ENCODE data around the gene SRSF6.
A peak's percentile ranks its signal among the peaks of the same experiment; 100 is the strongest.
"Not testable (repeated sequence)": the region's sequence is repeated elsewhere in the genome, so short reads cannot be mapped to it uniquely, and the experiment has no call there.

SRSF6 gene

DNA sequence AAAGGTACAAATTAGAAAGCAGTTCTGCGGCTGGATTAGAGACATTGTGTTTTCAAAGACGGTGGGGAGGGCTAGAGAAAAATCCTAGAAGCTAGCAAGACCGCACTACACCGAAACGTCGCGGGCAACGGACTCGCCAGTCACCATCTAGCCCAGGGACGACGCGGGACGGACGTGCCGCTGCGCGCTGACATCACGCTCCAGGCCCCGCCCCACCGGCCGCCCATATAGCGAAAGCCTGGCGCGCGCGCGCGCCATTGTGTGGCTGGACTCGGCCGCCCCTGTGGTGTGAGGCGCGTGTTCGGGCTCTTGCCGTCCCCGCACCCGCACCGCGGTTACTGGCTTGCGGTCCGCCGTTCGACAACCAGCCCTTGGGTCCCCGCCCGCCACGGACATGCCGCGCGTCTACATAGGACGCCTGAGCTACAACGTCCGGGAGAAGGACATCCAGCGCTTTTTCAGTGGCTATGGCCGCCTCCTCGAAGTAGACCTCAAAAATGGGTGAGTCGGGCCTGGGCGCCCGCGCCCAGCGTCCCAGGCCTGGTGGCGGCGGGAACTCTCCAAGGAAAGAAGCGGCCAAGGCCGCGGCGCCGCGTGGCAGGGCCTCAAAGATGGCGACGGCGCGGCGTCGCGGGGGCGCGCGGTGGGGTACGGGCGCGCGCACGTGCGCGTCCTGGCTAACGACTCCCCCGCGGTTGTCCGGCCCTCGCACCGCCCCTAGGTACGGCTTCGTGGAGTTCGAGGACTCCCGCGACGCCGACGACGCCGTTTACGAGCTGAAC lies at the start of gene SRSF6:
Gene SRSF6, plus strand, starts transcription at position 257 of the 782 bp plus-strand sequence. Its CDS starts 138 bp downstream, at position 395.
- peak; percentile 88 for DNase-seq (ENCODE audit: low read depth)

DNA sequence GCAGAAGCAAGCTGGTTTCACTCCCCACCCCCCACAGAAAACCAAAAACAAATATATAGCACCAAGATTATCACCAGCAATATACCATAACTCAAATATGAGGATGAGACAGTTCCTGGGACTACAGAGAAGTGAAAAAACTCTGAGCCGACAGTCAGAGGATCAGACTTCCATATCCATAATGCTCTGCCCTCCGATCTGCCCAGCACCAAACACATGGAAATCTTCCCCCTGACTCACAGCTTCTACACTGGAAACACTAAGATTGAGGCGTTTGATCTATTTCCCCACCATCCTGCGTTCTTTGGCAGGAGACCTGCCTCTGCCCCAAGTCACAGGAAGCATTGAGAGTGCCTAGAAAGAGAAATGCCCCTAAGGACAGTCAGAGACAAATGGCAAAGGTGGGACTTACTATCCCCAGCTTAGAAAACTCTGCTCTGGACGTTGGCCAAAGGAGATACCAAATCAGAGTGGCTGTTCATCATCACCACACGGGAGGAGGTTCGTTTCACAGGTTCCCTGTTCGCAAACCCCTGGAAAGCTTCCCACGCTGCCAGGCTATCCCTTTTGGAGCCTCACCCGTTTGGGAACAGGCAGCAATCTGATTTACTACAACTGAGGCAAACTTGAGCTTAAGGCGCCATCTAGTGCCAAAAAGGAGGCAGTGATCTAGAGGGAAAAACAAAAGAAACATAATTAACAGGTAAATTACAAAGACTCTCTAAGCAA lies 48.7 kb upstream of the SRSF6 start:
- no peak for DNase-seq (ENCODE audit: low read depth)

DNA sequence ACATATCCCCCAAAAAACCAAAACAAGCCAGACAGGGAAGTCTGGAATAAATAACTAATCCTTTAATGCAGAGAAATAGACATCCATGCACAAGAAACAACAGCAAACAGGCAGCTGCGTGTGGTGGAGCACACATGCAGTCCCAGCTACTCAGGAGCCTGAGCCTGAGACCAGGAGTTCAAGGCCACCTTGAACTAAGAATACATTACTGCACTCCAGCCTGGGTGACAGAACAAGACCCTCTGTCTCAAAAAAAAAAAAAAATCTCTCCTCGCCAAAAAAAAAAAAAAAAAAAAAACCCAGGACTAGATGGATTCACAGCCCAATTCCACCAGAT lies 48.2 kb upstream of the SRSF6 start:
- no peak for DNase-seq (ENCODE audit: low read depth)

DNA sequence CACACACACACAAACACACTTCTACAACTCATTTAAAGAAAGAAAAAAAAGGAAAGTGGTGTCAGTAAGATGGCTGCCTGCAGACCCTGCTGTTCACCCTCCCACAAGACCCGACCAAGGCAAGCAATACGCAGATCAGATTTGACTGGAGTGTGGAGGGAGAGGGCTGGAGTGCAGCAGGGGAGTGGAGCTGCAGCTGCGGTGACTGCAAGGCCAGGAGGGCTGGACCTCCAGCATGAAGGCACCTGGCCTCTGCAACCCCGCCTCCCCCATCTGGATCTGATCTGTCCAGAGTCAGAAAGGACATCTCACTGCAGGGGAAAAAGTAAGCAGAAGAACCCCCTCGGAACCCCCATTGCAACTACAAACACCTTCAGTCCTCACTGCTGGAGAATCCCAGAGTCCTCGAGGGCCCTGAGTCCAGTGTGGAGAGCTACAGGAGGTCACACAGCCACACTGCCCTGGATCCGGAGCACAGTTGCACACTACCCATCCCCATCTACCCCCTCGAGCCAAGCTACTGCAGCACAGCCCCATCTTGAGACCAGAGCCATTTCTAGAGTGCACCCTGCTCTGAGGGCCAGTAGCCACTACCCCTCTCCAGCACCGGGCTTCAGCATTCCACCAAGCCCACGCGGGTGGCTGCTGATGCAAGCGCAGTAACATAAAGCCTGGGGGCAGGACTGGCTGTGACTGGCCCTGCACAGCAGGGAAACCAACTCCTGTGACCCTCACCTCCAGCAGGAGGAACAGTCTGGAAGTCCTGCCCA lies 41.9 kb upstream of the SRSF6 start:
- DNase-seq (ENCODE audit: low read depth): no peak

DNA sequence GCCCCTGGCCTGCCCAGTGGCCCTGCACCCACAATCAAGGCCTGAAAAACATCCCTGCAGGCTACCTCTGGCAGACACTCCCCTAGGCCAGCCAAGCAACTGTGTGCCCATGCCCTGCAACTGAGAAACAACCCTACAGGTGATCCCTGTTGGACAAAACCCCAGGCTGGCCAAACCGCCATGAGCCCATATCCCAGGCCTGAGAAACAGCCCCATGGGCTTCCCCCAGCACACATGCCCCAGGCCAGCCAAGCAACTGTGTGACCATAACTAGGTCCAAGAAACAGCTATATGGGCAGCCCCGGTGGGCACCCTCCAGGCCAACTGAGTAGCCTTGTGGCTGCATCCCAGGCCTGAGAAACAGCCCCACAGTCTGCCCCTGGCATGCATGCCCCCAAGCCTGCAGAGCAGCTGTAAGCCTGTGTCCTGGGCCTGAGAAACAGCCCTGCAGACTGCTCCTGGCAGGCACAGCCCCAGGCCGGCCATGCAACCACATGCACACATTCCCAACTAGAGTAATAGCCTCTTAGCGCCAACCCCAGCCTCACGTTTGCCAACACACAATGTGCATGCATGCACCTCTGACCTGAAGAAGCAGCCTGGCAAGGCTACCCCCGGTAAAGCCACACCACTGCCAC lies 41.0 kb upstream of the SRSF6 start:
- DNase-seq (ENCODE audit: low read depth): no peak

DNA sequence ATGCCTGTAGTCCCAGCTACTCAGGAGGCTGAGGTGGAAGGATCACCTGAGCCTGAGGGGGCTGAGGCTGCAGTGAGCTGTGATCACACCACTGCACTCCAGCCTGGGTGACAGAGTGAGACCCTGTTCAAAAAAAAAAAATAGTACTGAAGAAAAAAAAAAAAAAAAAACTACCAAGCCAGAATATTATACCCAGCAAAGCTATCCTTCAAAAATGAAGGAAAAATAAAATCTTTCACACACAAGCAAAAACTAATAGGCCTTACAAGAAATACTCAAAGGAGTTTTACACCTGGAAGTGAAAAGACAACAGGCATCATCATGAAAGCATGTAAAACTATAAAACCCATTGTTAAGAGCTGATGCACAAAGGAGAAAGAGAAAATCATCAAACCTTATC lies 37.5 kb upstream of the SRSF6 start:
- DNase-seq (ENCODE audit: low read depth): no peak

DNA sequence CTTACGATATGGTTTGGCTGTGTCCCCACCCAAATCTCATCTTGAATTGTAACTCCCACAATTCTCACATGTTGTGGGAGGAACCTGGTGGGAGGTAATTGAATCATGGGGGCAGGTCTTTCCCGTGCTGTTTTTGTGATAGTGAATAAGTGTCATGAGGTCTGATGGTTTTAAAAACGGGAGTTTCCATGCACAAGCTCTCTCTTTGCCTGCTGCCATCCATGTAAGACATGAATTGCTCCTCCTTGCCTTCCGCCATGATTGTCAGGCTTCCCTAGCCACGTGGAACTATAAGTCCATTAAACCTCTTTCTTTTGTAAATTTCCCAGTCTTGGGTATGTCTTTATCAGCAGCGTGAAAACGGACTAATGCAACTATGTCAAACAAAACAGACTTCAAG lies 36.8 kb upstream of the SRSF6 start:
- DNase-seq (ENCODE audit: low read depth): not testable (repeated sequence)

DNA sequence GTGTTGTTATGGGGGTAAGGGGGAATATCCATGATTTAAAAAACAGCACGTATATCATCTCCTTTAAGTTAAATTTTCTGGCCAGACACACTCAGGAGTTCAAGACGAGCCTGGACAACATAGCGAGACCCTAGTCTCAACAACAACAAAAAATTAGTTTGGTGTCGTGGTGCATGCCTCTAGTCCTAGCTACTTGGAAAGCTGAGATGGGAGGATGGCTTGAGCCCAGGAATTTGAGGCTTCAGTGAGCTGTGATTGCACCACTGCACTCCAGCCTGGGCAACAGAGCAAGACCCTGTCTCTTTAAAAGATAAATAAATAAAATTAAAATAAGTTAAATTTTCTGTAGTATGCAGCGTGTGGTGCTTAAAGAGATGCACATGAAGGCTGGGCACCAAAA lies 31.5 kb upstream of the SRSF6 start:
- DNase-seq (ENCODE audit: low read depth): no peak

DNA sequence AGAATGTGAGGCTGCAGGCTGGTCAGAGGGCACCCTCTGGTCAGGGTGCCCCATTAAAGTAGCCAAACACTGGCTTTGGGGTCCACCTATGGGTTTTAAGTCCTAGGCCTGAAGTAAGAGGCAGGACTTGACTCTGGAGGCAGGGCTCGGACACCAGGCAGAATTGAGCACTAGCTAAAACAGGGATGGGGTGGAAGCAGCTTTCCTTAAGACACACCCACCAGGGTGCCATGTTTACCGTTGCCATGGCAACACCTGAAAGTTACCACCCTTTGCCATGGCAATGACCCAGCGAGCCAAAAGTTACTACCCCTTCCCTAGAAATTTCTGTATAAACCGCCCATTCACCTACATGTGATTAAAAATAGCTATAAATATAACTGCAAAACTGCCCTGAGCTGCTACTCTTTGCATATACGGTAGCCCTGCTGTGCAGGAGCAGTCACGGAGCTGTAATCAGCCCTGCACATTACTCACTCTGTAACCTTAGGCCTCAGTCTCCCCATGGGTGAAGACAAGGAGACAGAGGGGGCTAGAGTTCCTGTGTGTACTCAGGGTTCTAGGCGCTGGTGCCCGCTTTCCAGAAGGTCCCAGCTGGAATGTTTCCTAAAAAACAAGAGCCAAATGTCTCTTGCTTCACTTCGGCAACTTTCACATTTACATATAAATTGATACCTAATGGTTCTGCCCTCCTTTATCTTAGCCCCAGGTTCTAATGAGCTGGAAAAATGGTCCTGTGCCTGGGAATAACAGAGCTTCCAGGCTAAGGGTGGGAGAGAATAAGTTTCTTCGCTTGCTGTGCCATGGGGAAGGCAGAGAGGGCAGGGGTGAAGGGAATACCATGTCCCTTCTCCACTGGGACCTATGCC lies 27.2 kb upstream of the SRSF6 start:
- DNase-seq (ENCODE audit: low read depth): no peak

DNA sequence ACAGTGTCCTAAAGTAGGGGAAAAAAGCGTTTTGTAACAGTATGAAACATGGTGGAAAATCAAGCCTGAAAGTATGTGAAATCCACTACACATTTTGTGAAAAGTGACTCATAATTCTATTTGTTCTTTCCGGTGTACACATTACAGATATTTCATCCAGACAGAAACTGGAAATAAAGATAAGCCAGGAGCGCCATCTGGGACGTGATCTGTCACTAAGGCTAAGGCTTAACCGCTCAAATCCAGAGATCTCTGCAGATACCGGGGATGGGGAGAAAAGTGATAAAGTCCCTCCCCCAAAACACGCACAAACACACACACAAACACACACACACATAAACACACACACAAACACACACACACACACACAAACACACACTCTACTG lies 26.6 kb upstream of the SRSF6 start:
- DNase-seq (ENCODE audit: low read depth): no peak

DNA sequence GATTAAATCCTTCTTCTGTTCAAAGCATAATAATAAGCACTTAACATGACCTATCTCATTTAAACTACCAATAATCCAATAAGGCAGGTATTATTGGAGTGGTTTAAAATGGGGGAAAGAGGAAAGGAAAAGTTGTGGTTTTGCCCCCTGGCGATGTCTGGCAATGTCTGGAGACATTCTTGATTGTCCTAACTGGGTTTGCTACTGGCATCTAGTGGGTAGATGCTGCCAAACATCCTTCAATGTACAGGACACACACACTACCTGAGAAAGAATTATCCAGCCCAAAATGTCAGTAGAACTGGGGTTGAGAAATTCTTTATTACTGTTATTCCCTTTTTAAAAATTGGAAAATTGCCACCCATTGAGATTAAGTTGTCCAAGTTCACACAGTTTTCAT lies 25.2 kb upstream of the SRSF6 start:
- DNase-seq (ENCODE audit: low read depth): no peak

DNA sequence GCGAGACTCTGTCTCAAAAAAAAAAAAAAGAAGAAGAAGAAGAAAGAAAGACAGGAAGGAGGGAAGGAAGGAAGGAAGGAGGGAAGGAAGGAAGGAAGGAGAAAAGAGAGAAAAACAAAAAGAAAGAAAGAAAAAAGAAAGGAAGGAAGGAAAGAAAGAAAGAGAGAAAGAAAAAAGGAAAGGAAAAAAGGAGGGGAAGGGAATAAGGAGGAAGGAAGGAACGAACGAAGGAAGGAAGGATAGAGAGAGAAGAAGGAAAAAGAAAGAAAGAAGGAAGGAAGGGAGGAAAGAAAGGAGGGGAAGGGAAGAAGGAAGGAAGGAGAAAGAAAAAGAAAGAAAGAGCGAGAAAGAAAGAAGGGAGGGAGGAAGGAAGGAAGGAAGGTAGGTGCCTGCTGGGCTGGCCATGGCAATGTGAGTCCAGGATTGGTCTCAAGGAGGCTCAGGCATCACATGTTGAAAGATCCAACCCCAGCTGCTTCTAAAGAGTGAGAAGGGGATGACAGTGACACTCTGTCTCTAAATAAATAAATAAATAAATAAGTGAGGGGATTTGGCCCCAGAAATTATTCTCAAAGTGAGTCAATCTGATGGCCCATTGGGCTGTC lies 24.3 kb upstream of the SRSF6 start:
- DNase-seq (ENCODE audit: low read depth): no peak

DNA sequence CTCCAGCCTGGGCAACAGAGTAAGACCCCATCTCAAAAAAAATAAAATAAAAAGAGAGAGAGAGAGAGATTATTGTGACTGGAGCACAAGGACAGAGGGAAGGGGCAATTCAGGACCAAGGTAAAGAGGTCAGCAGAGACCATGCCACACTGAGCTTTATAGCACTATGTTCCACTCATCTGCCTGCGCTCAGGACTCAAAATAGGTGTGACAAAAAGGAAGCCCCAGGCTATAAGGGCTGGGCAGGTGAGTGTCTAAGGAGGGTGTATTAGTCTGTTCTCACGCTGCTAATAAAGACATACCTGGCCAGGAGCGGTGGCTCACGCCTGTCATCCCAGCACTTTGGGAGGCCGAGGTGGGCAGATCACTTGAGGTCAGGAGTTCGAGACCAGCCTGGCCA lies 23.1 kb upstream of the SRSF6 start:
- no peak for DNase-seq (ENCODE audit: low read depth)

DNA sequence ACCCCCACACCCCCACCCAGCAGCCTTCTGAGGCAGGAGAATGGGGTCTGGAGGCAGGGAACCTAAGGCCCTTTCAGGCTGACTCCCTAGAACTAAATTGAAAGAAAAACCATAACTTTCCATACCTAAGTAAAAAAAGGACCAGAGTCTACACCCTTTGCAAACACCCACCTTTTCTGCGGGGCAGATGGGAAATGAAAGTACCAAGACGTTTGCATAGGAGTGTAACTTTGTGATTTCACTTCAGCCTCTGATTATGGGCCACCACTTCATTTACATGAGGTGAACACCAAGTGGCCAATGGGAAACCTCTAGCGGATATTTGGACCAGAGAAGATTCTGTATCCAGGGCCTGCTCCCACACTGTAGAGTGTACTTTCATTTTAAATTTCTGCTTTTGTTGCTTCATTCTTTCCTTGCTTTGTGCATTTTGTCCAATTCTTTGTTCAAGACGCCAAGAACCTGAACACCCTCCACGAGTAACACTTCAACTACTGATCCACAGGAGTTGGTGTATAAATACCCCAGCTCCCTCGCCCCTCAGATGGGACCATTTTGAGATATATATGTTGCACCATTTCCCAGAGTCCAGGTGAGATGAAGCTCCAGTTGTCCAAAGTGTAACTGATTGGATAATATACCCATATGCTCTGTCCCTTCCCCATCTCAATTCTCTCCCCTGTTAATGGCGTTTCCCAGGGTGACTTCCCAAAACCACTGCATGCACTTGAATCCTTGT lies 18.9 kb upstream of the SRSF6 start:
- no peak for DNase-seq (ENCODE audit: low read depth)

DNA sequence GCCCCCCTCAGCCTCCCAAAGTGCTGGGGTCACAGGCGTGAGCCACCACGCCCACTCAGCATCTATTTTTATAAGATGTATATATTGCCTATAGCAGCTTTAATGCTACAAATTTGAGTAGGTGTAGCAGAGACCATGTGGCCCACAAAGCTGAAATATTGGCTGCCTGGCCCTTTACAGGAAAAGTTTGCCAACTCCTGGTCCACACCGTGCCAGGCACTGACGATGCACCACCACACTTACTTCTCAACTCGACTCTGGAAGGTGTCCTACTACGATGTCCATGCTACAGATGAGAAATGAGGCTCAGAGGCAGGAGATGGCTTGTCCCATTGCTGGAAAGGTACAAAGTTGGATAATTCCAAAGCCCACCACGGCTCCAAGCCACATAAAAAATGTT lies 17.2 kb upstream of the SRSF6 start:
- DNase-seq (ENCODE audit: low read depth): no peak

DNA sequence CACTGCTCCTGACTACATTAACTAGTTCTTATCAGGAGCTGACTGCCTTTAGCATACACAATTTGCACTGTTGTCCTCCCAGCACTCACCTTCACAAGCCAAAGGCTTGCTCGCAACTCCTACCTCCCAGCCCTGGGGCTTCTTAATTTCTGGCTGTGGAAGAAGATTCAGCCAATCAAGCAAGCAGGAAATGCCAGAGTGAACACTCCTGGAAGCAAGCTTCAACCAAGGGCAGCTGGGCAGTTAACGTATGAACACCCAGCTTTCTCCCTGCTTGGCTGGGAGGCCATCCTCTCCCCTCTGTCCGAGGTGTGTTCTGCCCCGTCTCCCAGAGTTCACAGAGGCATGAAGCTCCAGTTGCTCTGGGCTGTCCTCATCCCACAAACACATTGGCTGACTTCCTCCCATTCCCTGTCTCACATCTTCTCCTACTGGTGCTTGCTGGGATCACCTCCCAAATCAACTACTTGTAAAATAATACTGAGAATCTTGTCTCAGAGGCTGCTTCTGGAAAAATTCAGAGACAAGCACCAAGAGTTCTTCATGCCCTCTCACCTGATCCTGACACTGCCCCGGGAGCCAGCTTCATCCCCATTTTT lies 15.3 kb upstream of the SRSF6 start:
- no peak for DNase-seq (ENCODE audit: low read depth)

DNA sequence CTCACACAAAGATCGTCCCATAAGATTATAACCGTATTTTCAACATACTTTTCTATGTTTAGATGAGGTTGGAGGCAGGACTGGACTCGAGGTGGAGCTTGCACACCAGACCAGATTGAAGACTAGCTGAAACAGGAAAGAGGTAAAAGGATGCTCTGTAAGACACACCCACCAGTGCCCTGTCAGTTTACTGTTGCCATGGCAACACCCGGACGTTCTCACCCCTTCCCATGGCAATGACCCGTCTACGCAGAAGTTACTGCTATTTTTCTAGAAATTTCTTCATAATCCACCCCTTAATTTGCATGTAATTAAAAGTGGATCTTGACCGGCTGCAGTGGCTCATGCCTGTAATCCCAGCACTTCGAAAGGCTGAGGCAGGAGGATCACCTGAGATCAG lies 13.6 kb upstream of the SRSF6 start:
- no peak for DNase-seq (ENCODE audit: low read depth)

DNA sequence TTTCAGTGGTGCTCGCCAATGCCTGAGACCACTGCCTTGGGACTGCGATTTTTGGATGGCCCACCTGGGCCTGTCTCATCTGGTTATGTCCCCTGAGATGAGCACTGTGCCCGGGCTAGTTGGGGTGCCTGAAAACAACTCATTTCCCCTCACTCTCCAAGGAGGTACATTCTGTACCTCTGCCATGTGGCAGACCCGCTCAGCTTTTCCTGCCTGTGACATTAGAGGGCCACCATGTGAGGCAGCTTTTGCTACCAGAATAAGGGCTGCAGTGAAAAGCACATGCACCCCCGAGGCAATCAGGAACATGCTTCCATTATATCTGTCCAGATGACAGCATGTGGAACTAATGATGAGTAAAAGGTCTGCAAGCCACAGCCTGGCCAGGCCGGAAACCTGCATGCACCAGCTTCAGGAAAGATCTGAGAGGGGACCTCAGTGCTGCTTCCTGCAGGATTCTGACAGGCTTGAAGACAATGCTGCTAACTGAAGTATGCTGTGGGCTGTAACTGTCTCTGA lies 11.3 kb upstream of the SRSF6 start:
- DNase-seq (ENCODE audit: low read depth): no peak

DNA sequence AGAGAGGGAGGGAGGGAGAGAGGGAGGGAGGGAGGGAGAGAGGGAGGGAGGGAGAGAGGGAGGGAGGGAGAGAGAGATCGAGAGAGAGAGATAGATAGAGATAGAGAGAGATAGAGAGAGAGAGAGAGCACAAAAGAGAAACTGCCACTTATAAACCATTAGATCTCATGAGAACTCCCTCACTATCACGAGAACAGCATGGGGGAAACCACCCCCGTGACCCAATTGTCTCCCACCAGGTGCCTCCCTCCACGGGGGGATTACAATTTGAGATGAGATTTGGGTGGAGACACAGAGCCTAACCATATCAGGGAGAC lies 9.3 kb upstream of the SRSF6 start:
- not testable (repeated sequence) for DNase-seq (ENCODE audit: low read depth)
